A673 (cell line): ENCODE data around the gene PCNX1. TPM values are rescaled to one million over a fixed set of nuclear protein-coding genes. Genes with fewer than 3 reads are reported as not detected.

Experiments used
- BruUV-seq: library from RNA; stranded (reverse); fragments of 400-500 nt; replicated peaks from 2 replicates; lab custom pipeline; 2021; lab: Mats Ljungman, UMichigan
- CTCF ChIA-PET: fragments of 300-600 bp; sonication (Branson Sonifier 250); formaldehyde crosslinking; loops from one replicate; lab custom pipeline; 2022; ENCODE audit warnings: antibody characterized with exemption; lab: Charles Lee
- POLR2A ChIA-PET: fragments of 300-600 bp; sonication (Branson Sonifier 250); formaldehyde crosslinking; loops from one replicate; lab custom pipeline; 2022; ENCODE audit warnings: antibody characterized with exemption; ENCODE audit not compliant: low non-redundant PET; lab: Charles Lee
- DNase-seq: peaks from one replicate; pipeline ENCODE4 v3.0.0-alpha.2; 2015; ENCODE audit warnings: low spot score
- H3K27ac ChIP-seq: fragments of 200-600 bp; sonication (generic); 2 replicates; pipeline ENCODE4 v1.5.1; 2016; ENCODE audit warnings: mixed run types, low read depth, mild to moderate bottlenecking, mixed read lengths, antibody characterized with exemption, low read length; ENCODE audit not compliant: poor library complexity, severe bottlenecking
- H3K27me3 ChIP-seq: fragments of 200-600 bp; sonication (generic); replicated peaks from 2 replicates; pipeline ENCODE4 v1.6.1; 2017; ENCODE audit warnings: mixed run types, low read depth, mild to moderate bottlenecking, mixed read lengths, antibody characterized with exemption, low read length; ENCODE audit not compliant: insufficient read depth, poor library complexity
- H3K36me3 ChIP-seq: fragments of 200-600 bp; sonication (generic); 2 replicates; pipeline ENCODE4 v1.6.1; 2016; ENCODE audit warnings: mixed run types, mild to moderate bottlenecking, mixed read lengths, antibody characterized with exemption, low read length; ENCODE audit not compliant: insufficient read depth, poor library complexity, severe bottlenecking
- H3K4me1 ChIP-seq: fragments of 200-600 bp; sonication (generic); 2 replicates; pipeline ENCODE4 v1.6.1; 2017; ENCODE audit warnings: mixed run types, mild to moderate bottlenecking, mixed read lengths, antibody characterized with exemption, low read length; ENCODE audit not compliant: insufficient read depth, poor library complexity, severe bottlenecking
- H3K4me3 ChIP-seq: fragments of 200-600 bp; sonication (generic); 2 replicates; pipeline ENCODE4 v1.5.1; 2016; ENCODE audit warnings: low read depth, mixed run types, mild to moderate bottlenecking, mixed read lengths, low read length; ENCODE audit not compliant: poor library complexity, severe bottlenecking
- H3K9me3 ChIP-seq: fragments of 200-600 bp; sonication (generic); 2 replicates; pipeline ENCODE4 v1.6.1; 2016; ENCODE audit warnings: mixed run types, low read depth, mild to moderate bottlenecking, mixed read lengths, antibody characterized with exemption, low read length; ENCODE audit not compliant: poor library complexity, severe bottlenecking
- EZH2 ChIP-seq: fragments of 200-600 bp; sonication (generic); IDR thresholded peaks from 2 replicates; pipeline ENCODE4 v1.6.1; 2017; ENCODE audit warnings: borderline replicate concordance, low read depth, mild to moderate bottlenecking, mixed read lengths, antibody characterized with exemption, low read length; ENCODE audit not compliant: poor library complexity, severe bottlenecking
- intact Hi-C: fragments of 100-400 bp; cut with micrococcal nuclease; formaldehyde crosslinking; loops from one replicate; pipeline ENCODE4 v1.10.0; 2022; ENCODE audit not compliant: unreplicated experiment
- total RNA-seq: library from RNA; stranded (reverse); gene quantifications from 2 replicates; pipeline ENCODE4 v1.2.3, GENCODE V29; 2021
- TF ChIP-seq, protein P1 (sequence below): fragments of 300-800, 200-600 bp; sonication (generic); conservative IDR thresholded peaks from 2 replicates; pipeline ENCODE4 v1.5.1; 2017; ENCODE audit warnings: low read depth, mild to moderate bottlenecking, antibody characterized with exemption, low read length, moderate library complexity, mixed read lengths

PCNX1 gene
- total RNA-seq, 1 experiment from 2014 or later, result 60.7 TPM

DNA sequence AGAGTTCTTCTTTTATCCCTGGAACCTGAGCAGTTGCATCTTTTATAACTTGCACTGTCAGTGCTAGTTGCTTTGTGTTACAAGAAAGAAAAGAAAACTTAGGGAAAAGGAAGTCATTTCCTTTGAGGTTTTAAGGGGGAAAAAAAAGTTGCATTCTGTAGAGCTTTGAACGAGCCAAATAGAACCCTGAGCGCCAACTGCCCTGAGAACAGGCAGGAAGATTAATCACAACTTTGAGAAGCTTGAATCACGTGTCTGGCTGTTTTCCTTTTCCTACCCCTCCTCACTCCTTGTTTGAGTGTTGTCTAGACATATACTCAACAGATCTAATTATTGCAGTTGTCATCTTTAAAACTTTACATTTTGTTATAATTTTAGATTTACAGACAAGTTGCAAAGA is 12.5 kb downstream of the PCNX1 start:
- CTCF ChIA-PET, result interaction anchor here (1.2 kb wide), 1 partner anchor 12 kb away, joined by 4 read pairs; the partner anchor contains the start of gene PCNX1
- H3K9me3 ChIP-seq, result no peaks in the 10 kb centered on the region
- BruUV-seq, result no TSS peak
- H3K27ac ChIP-seq, result peak overlapping the region; percentile 9
- POLR2A ChIA-PET, result no interaction called here
- H3K4me3 ChIP-seq, result no peak overlapping the region
- TF ChIP-seq EZH2, result no peak
- TF ChIP-seq, protein P1, sequence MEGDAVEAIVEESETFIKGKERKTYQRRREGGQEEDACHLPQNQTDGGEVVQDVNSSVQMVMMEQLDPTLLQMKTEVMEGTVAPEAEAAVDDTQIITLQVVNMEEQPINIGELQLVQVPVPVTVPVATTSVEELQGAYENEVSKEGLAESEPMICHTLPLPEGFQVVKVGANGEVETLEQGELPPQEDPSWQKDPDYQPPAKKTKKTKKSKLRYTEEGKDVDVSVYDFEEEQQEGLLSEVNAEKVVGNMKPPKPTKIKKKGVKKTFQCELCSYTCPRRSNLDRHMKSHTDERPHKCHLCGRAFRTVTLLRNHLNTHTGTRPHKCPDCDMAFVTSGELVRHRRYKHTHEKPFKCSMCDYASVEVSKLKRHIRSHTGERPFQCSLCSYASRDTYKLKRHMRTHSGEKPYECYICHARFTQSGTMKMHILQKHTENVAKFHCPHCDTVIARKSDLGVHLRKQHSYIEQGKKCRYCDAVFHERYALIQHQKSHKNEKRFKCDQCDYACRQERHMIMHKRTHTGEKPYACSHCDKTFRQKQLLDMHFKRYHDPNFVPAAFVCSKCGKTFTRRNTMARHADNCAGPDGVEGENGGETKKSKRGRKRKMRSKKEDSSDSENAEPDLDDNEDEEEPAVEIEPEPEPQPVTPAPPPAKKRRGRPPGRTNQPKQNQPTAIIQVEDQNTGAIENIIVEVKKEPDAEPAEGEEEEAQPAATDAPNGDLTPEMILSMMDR, result no peak
- intact Hi-C loops, result no loop called here
- H3K4me1 ChIP-seq, result peaks cover 63% of the 10 kb centered on the region
- H3K27me3 ChIP-seq, result no peaks in the 10 kb centered on the region
- DNase-seq, result peak; percentile 57
- H3K36me3 ChIP-seq, result no peaks in the 10 kb centered on the region

DNA sequence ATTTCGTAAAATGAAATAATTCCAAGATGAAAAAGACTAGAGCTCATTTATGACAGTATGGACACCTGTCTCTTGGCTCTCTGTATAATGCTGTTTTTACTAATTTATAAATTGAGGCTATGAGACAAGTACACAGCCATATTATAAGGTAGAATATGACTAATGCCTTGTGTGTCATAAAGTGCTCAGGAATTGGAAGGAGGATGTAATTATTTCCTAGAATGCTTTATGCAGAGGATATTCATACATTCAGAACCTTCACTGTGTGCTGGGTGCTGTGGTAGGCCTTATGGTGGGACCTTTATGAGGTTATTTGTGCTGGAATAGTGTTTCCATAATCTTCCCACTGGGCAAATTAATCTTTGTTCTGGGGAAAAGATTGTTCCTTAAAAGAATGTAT is 13.3 kb downstream of the PCNX1 start:
- TF ChIP-seq, protein P1, result no peak
- no peak for TF ChIP-seq EZH2
- Histone ChIP-seq H3K4me3 (no peak overlapping the region), H3K27me3 (no peaks in the 10 kb centered on the region), H3K9me3 (no peaks in the 10 kb centered on the region), H3K36me3 (no peaks in the 10 kb centered on the region), H3K4me1 (peaks cover 61% of the 10 kb centered on the region), H3K27ac (no peak overlapping the region)
- DNase-seq, result no peak
- intact Hi-C loops, result no loop called here
- ChIA-PET POLR2A (no interaction called here), CTCF (interaction anchor here (1.2 kb wide), 1 partner anchor 13 kb away, joined by 4 read pairs; the partner anchor contains the start of gene PCNX1)
- no TSS peak for BruUV-seq

DNA sequence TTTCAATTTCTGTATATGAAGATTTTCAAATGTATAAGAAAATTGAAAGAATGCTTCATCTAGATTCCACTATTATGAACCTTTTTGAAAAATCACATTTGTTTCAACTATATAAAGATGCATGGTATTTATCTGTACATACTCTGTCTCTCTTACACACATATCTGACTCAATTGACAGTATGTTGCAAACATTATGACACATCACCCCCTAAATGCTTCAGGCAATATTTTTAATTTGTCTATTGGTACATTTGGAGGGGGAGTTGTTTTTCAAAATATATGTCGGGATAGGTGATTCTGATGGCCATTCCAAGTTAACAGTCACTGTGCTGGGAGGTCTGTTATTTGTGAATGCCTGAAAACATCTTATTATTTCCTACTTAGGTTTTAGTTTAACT is 14.4 kb downstream of the PCNX1 start:
- peaks cover 61% of the 10 kb centered on the region for H3K4me1 ChIP-seq
- no peak overlapping the region for H3K4me3 ChIP-seq
- ChIA-PET CTCF (no interaction called here), POLR2A (no interaction called here)
- TF ChIP-seq, protein P1, result no peak
- TF ChIP-seq EZH2, result no peak
- no peak for DNase-seq
- intact Hi-C loops, result no loop called here
- H3K36me3 ChIP-seq, result no peaks in the 10 kb centered on the region
- H3K9me3 ChIP-seq, result no peaks in the 10 kb centered on the region
- no TSS peak for BruUV-seq
- no peak overlapping the region for H3K27ac ChIP-seq
- H3K27me3 ChIP-seq, result no peaks in the 10 kb centered on the region
